DND-41 (cell line): ENCODE measurements around the gene MAP2K4.

Experiments
- ATAC-seq: fragments of 200-7000 bp; cut with Tn5 transposase; 3 replicates; pipeline ENCODE4 v1.9.1; 2021; ENCODE audit warnings: low read depth; ENCODE audit not compliant: insufficient read depth
- DNase-seq: peaks from one replicate; pipeline ENCODE4 v3.0.0-alpha.2; 2020
- H2AFZ ChIP-seq: 2 replicates; pipeline ENCODE4 v1.6.0; 2012; ENCODE audit warnings: low read depth, low read length
- H3K27ac ChIP-seq: 2 replicates; pipeline ENCODE4 v1.5.1; 2012; ENCODE audit warnings: low read length, inconsistent platforms
- H3K27me3 ChIP-seq: fragments of 200-600 bp; sonication (generic); 2 replicates; pipeline ENCODE4 v1.6.0; 2012; ENCODE audit warnings: low read length, mild to moderate bottlenecking, inconsistent platforms; ENCODE audit not compliant: insufficient read depth, poor library complexity
- H3K36me3 ChIP-seq: 2 replicates; pipeline ENCODE4 v1.5.1; 2012; ENCODE audit warnings: low read length, inconsistent platforms; ENCODE audit not compliant: insufficient read depth
- H3K4me1 ChIP-seq: 2 replicates; pipeline ENCODE4 v1.5.1; 2012; ENCODE audit warnings: mild to moderate bottlenecking, low read length; ENCODE audit not compliant: insufficient read depth
- H3K4me2 ChIP-seq: 2 replicates; pipeline ENCODE4 v1.6.0; 2012; ENCODE audit warnings: mild to moderate bottlenecking, moderate library complexity, low read length, inconsistent platforms; ENCODE audit not compliant: insufficient read depth
- H3K4me3 ChIP-seq, 2 experiments: fragments of 200-600 bp in 1 of 2; shearing (Covaris generic) in 1 of 2; 2 replicates each; pipeline ENCODE4 v1.5.1; 2012 to 2016; ENCODE audit warnings: inconsistent platforms in 2 of 2, low read length in 2 of 2, mild to moderate bottlenecking in 2 of 2, low read depth in 1 of 2, moderate library complexity in 1 of 2
- H3K79me2 ChIP-seq: 2 replicates; pipeline ENCODE4 v1.6.0; 2012; ENCODE audit warnings: low read length, inconsistent platforms; ENCODE audit not compliant: insufficient read depth
- H3K9ac ChIP-seq: 2 replicates; pipeline ENCODE4 v1.6.0; 2012; ENCODE audit warnings: low read depth, mild to moderate bottlenecking, inconsistent platforms, low read length, moderate library complexity
- H3K9me3 ChIP-seq: 2 replicates; pipeline ENCODE4 v1.5.1; 2012; ENCODE audit warnings: low read length, moderate library complexity, mild to moderate bottlenecking, inconsistent platforms; ENCODE audit not compliant: insufficient read depth, severe bottlenecking
- H4K20me1 ChIP-seq: 2 replicates; pipeline ENCODE4 v1.6.0; 2012; ENCODE audit warnings: low read length; ENCODE audit not compliant: insufficient read depth
- CTCF ChIP-seq: IDR thresholded peaks from 2 replicates; pipeline ENCODE4 v1.5.1; 2012; ENCODE audit warnings: borderline replicate concordance, low read length, moderate library complexity, mild to moderate bottlenecking; ENCODE audit not compliant: poor library complexity, severe bottlenecking; ENCODE audit errors: extremely low read depth
- EZH2 ChIP-seq: IDR thresholded peaks from 3 replicates; pipeline ENCODE4 v1.6.1; 2012; ENCODE audit warnings: borderline replicate concordance, low read depth, mild to moderate bottlenecking, moderate library complexity, low read length, inconsistent platforms; ENCODE audit not compliant: severe bottlenecking

Gene MAP2K4

GRCh38 chr17:12187658-12188057 is 167.0 kb downstream of the MAP2K4 start:
- no peaks in the 10 kb centered on the region for H3K27me3 ChIP-seq

GRCh38 chr17:12193144-12193735 is 172.6 kb downstream of the MAP2K4 start:
- H3K4me1 ChIP-seq: no peaks in the 10 kb centered on the region
- DNase-seq: no peak
- H2AFZ ChIP-seq: no peak overlapping the region
- no peak overlapping the region for H3K27ac ChIP-seq
- H3K9ac ChIP-seq: no peak overlapping the region
- H3K27me3 ChIP-seq: no peaks in the 10 kb centered on the region
- no peaks in the 10 kb centered on the region for H3K79me2 ChIP-seq
- no peaks in the 10 kb centered on the region for H4K20me1 ChIP-seq
- TF ChIP-seq CTCF (no peak), EZH2 (no peak)
- no peak overlapping the region for H3K4me3 ChIP-seq
- H3K4me2 ChIP-seq: no peak overlapping the region
- peaks cover 5% of the 10 kb centered on the region for H3K9me3 ChIP-seq
- no peak for ATAC-seq
- H3K36me3 ChIP-seq: no peaks in the 10 kb centered on the region

More at GRCh38 chr17:12187658-12188057, 167.0 kb downstream of the MAP2K4 start:
- no peak overlapping the region for H3K4me2 ChIP-seq
- no peaks in the 10 kb centered on the region for H3K36me3 ChIP-seq
- H3K4me3 ChIP-seq: no peak overlapping the region
- H3K9me3 ChIP-seq: peaks cover 9% of the 10 kb centered on the region
- no peaks in the 10 kb centered on the region for H3K4me1 ChIP-seq
- H3K79me2 ChIP-seq: no peaks in the 10 kb centered on the region
- H3K27ac ChIP-seq: no peak overlapping the region
- no peak for TF ChIP-seq CTCF
- no peak for TF ChIP-seq EZH2
- H2AFZ ChIP-seq: no peak overlapping the region
- H4K20me1 ChIP-seq: no peaks in the 10 kb centered on the region
- DNase-seq (no peak), ATAC-seq (no peak)
- H3K9ac ChIP-seq: no peak overlapping the region
